Parathyroid adenoma (tissue), 2 donors: ENCODE data around the gene PYGB.

ENCODE experiments used
- H2AFZ ChIP-seq: fragments of 300-600 bp; sonication (generic); one replicate; pipeline ENCODE4 v1.7.0; 2017; ENCODE audit warnings: antibody characterized with exemption, mild to moderate bottlenecking
- H3K27ac ChIP-seq: fragments of 300-600 bp; sonication (generic); one replicate; pipeline ENCODE4 v1.7.0; 2017
- H3K27me3 ChIP-seq: fragments of 300-600 bp; sonication (generic); one replicate; pipeline ENCODE4 v1.7.0; 2017; ENCODE audit warnings: low read length; ENCODE audit not compliant: control insufficient read depth, insufficient read depth
- H3K36me3 ChIP-seq: fragments of 300-600 bp; sonication (generic); one replicate; pipeline ENCODE4 v1.7.0; 2017; ENCODE audit warnings: low read length; ENCODE audit not compliant: control insufficient read depth, insufficient read depth
- H3K4me1 ChIP-seq: fragments of 300-600 bp; sonication (generic); one replicate; pipeline ENCODE4 v1.7.0; 2017; ENCODE audit warnings: control low read depth
- H3K4me2 ChIP-seq: fragments of 300-600 bp; sonication (generic); one replicate; pipeline ENCODE4 v1.7.0; 2017; ENCODE audit warnings: low read length
- H3K4me3 ChIP-seq: fragments of 300-600 bp; sonication (generic); one replicate; pipeline ENCODE4 v1.7.0; 2017; ENCODE audit warnings: low read depth, low read length
- H3K79me2 ChIP-seq: fragments of 300-600 bp; sonication (generic); one replicate; pipeline ENCODE4 v1.7.0; 2017; ENCODE audit warnings: control low read depth
- H3K9ac ChIP-seq: fragments of 300-600 bp; sonication (generic); one replicate; pipeline ENCODE4 v1.7.0; 2017; ENCODE audit warnings: mild to moderate bottlenecking
- H3K9me3 ChIP-seq: fragments of 300-600 bp; sonication (generic); one replicate; pipeline ENCODE4 v1.7.0; 2017; ENCODE audit warnings: low read length; ENCODE audit not compliant: control insufficient read depth
- CTCF ChIP-seq: fragments of 300-600 bp; sonication (generic); IDR thresholded peaks from one replicate; pipeline ENCODE4 v1.7.0; 2017; ENCODE audit warnings: antibody characterized with exemption, mild to moderate bottlenecking
- donor health status: primary hyperparathyroidism.

PYGB gene

GRCh38 chr20:25318471-25319240 lies 70.8 kb downstream of the PYGB start:
- H3K79me2 ChIP-seq, result peaks cover 5% of the 10 kb centered on the region
- H3K27me3 ChIP-seq, result no peaks in the 10 kb centered on the region
- no peak overlapping the region for H3K9ac ChIP-seq
- H3K9me3 ChIP-seq, result no peaks in the 10 kb centered on the region
- no peaks in the 10 kb centered on the region for H3K4me1 ChIP-seq
- no peak for TF ChIP-seq CTCF
- no peaks in the 10 kb centered on the region for H3K36me3 ChIP-seq
- H3K27ac ChIP-seq, result no peak overlapping the region
- no peak overlapping the region for H2AFZ ChIP-seq
- H3K4me2 ChIP-seq, result no peak overlapping the region
- H3K4me3 ChIP-seq, result no peak overlapping the region

- TF ChIP-seq CTCF, result no peak
- Histone ChIP-seq H3K9me3 (no peaks in the 10 kb centered on the region), H3K4me1 (no peaks in the 10 kb centered on the region), H3K4me2 (no peak overlapping the region), H3K27ac (no peak overlapping the region), H3K4me3 (no peak overlapping the region), H3K27me3 (no peaks in the 10 kb centered on the region), H3K79me2 (peaks cover 6% of the 10 kb centered on the region), H3K36me3 (no peaks in the 10 kb centered on the region), H2AFZ (no peak overlapping the region), H3K9ac (no peak overlapping the region)
Observed at GRCh38 chr20:25319241-25320034, 71.6 kb downstream of the PYGB start.

GRCh38 chr20:25320035-25320800 lies 72.3 kb downstream of the PYGB start:
- Histone ChIP-seq H3K27ac (no peak overlapping the region), H3K4me1 (no peaks in the 10 kb centered on the region)

GRCh38 chr20:25321262-25321831 lies 73.5 kb downstream of the PYGB start:
- no peaks in the 10 kb centered on the region for H3K9me3 ChIP-seq
- H3K4me1 ChIP-seq, result no peaks in the 10 kb centered on the region
- no peak overlapping the region for H2AFZ ChIP-seq
- no peak for TF ChIP-seq CTCF
- no peak overlapping the region for H3K27ac ChIP-seq
- H3K4me2 ChIP-seq, result no peak overlapping the region
- H3K79me2 ChIP-seq, result peaks cover 16% of the 10 kb centered on the region
- no peak overlapping the region for H3K4me3 ChIP-seq
- no peaks in the 10 kb centered on the region for H3K27me3 ChIP-seq
- H3K9ac ChIP-seq, result no peak overlapping the region
- H3K36me3 ChIP-seq, result no peaks in the 10 kb centered on the region

More at GRCh38 chr20:25320035-25320800, 72.3 kb downstream of the PYGB start:
- H3K36me3 ChIP-seq, result no peaks in the 10 kb centered on the region
- H3K9ac ChIP-seq, result no peak overlapping the region
- H2AFZ ChIP-seq, result no peak overlapping the region
- H3K4me2 ChIP-seq, result no peak overlapping the region
- H3K79me2 ChIP-seq, result peaks cover 9% of the 10 kb centered on the region
- H3K9me3 ChIP-seq, result no peaks in the 10 kb centered on the region
- no peak for TF ChIP-seq CTCF
- H3K27me3 ChIP-seq, result no peaks in the 10 kb centered on the region
- no peak overlapping the region for H3K4me3 ChIP-seq
